ENCODE results near the gene ZC3H7B. TPM values are rescaled to one million over a fixed set of nuclear protein-coding genes. Genes with fewer than 3 reads are reported as not detected.
A peak's percentile ranks its signal among the peaks of the same experiment; 100 is the strongest.
"Not testable (repeated sequence)": the region's sequence is repeated elsewhere in the genome, so short reads cannot be mapped to it uniquely, and the experiment has no call there.

ZC3H7B gene, protein sequence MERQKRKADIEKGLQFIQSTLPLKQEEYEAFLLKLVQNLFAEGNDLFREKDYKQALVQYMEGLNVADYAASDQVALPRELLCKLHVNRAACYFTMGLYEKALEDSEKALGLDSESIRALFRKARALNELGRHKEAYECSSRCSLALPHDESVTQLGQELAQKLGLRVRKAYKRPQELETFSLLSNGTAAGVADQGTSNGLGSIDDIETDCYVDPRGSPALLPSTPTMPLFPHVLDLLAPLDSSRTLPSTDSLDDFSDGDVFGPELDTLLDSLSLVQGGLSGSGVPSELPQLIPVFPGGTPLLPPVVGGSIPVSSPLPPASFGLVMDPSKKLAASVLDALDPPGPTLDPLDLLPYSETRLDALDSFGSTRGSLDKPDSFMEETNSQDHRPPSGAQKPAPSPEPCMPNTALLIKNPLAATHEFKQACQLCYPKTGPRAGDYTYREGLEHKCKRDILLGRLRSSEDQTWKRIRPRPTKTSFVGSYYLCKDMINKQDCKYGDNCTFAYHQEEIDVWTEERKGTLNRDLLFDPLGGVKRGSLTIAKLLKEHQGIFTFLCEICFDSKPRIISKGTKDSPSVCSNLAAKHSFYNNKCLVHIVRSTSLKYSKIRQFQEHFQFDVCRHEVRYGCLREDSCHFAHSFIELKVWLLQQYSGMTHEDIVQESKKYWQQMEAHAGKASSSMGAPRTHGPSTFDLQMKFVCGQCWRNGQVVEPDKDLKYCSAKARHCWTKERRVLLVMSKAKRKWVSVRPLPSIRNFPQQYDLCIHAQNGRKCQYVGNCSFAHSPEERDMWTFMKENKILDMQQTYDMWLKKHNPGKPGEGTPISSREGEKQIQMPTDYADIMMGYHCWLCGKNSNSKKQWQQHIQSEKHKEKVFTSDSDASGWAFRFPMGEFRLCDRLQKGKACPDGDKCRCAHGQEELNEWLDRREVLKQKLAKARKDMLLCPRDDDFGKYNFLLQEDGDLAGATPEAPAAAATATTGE
- 97.4 and 125 TPM in 2 replicates for total RNA-seq

- DNase-seq (ENCODE audit: extremely low read depth, low read depth, low spot score), result no peak
These were observed at the start of gene ZC3H7B for GRCh38 chr22:41301085-41302020. Gene ZC3H7B (plus strand): TSS chr22:41301525. CDS start chr22:41320661, 19,136 bp downstream.

GRCh38 chr22:41252365-41252764 lies 49.0 kb upstream of the ZC3H7B start:
- no peak for DNase-seq (ENCODE audit: extremely low read depth, low read depth, low spot score)

DNA sequence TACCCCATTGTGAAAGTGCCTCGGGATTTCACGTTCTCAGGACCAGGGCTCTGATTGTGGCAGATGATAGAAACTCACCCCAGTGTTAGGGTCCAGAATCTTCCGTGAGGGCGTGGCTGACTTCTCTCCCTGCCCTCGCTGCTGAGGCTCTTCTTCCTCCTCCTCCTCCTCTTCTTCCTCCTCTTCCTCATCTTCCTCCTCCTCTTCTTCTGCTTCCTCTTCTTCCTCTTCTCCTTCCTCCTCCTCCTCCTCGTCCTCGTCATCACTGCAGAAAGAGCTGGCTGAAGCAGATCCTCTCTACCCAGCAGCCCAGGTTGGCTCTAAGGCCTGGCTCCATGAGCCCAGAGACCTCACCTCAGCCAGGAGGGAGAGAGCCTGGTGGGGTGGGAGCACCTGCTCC lies 47.1 kb upstream of the ZC3H7B start:
- DNase-seq (ENCODE audit: extremely low read depth, low read depth, low spot score), result no peak

- peak; percentile 25 for DNase-seq (ENCODE audit: extremely low read depth, low read depth, low spot score)
These were observed 44.8 kb upstream of the ZC3H7B start for GRCh38 chr22:41256254-41257253.

DNA sequence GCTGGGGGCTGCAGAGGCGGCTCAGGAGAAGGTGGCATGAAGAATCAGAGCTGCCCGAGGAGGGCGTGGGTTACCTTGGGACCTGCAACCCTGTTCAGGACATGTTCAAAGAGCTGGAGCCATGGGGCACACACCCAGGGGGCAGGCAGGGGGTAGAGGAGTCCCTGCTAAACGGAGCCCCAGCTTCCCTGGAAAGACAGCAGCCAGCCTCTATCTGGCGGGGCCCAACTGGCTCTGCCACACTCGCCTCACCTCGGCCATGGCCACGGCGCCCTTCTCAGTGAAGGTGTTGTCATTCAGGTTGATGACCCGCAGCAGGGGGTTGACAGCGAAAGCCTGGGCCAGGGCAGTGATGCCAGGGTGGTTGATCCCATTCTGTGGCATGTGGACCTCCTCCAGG lies 43.6 kb upstream of the ZC3H7B start:
- no peak for DNase-seq (ENCODE audit: extremely low read depth, low read depth, low spot score)

GRCh38 chr22:41259756-41260155 lies 41.6 kb upstream of the ZC3H7B start:
- DNase-seq (ENCODE audit: extremely low read depth, low read depth, low spot score), result not testable (repeated sequence)

- no peak for DNase-seq (ENCODE audit: extremely low read depth, low read depth, low spot score)
These were observed 40.5 kb upstream of the ZC3H7B start for GRCh38 chr22:41260871-41261270.

- DNase-seq (ENCODE audit: extremely low read depth, low read depth, low spot score), result no peak
These were observed 39.6 kb upstream of the ZC3H7B start for GRCh38 chr22:41261541-41262249.

DNA sequence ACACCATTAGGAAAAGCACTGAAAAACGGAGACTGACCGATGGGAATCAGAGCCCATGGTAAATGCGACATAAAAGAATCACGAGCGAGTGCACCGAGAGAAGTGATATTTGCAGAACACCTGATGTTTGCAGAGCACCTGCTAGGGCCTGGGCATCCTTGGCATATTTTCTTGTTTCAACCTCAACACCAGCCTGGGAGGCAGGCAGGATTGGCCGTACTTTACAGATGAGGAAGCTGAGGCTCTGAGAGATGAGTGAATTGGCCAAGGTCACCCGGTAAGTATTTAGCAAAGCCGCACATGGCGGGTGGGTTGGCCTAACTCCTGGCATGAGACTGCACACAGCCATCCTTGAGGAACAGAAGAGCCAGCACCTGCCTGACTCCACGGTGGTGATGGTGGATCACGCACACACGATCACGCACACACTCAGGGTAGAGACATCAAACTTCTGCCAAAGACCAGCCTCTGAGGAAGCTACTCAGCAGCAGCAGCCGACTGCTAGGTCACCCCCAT lies 39.0 kb upstream of the ZC3H7B start:
- no peak for DNase-seq (ENCODE audit: extremely low read depth, low read depth, low spot score)

GRCh38 chr22:41263704-41264103 lies 37.6 kb upstream of the ZC3H7B start:
- DNase-seq (ENCODE audit: extremely low read depth, low read depth, low spot score), result no peak

GRCh38 chr22:41264408-41264941 lies 36.9 kb upstream of the ZC3H7B start:
- no peak for DNase-seq (ENCODE audit: extremely low read depth, low read depth, low spot score)

- DNase-seq (ENCODE audit: extremely low read depth, low read depth, low spot score), result no peak
These were observed 33.4 kb upstream of the ZC3H7B start for GRCh38 chr22:41267958-41268357.

- DNase-seq (ENCODE audit: extremely low read depth, low read depth, low spot score), result no peak
These were observed 29.5 kb upstream of the ZC3H7B start for GRCh38 chr22:41271787-41272186.

DNA sequence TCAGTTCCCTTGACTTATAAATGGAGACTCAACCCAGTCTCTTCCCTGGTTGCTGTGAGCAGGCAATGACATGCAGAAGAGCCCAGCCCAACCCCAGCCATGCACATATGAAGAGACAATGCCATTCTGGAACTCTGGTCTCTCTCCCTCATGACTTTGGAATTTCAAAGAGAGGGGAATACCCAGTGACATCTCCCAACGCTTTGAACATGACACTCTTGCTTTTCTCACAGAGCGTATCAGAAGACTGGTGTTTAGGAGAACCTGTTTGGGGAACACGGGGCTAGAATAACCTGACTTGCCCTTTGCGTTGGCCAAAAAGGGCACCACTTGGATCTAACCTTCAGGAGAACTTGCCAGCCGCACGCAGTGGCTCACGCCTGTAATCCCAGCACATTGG lies 28.2 kb upstream of the ZC3H7B start:
- no peak for DNase-seq (ENCODE audit: extremely low read depth, low read depth, low spot score)

DNA sequence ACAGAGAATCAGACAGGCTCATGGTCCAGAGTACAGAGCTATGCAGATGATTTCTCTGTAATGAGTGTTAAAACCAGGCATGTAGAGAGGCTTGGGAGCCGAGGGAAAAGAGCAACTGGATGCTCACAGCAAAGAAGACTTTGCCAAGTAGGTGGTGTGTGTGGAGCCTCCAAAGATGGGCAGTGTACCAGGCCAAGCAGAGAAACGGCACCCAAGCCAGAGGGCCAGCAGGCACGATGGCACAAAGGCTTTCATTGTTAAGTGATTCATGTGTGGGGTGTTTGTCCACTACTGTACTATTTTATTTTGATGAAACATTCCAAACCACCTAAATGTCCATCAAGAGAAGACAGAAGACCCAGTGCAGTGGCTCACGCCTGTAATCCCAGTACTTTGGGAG lies 26.5 kb upstream of the ZC3H7B start:
- DNase-seq (ENCODE audit: extremely low read depth, low read depth, low spot score), result no peak

DNA sequence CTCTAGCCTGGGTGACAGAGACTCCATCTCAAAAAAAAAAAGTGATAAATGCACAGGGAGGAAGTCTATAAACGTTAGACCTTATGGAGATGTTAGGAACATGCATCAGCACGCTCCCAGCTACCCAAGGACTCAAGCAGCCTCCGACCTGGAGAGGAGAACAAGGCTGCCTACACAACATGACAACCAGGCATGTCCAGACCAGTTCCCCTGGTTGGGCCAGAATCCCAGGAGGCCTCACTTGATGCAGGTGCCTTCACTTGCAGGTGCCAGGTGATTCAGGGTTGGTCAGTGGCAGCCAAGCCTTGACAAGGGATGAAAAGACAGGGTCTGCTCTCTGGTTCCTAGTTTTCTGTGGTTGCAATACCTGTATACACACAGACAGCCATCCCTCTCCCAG lies 21.3 kb upstream of the ZC3H7B start:
- no peak for DNase-seq (ENCODE audit: extremely low read depth, low read depth, low spot score)

DNA sequence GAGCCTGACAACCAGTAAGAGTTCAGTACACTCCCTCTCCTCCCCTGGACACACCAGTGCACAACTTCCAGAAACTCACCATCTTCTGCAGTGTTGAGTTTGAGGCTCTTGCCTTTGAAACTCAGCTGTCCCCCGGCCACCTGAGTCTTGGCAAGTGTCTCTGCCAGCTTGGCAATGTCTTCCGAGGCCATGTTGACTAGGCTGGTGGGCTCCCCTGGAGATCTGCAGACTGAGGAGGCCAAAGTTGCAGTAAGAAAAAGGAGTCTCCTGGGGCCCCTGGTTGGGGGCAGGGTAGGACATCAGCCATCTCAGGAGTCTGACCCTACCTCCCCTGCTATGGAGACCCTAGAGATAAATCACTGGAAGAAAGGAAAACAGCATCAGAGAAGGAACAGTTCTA lies 20.5 kb upstream of the ZC3H7B start:
- DNase-seq (ENCODE audit: extremely low read depth, low read depth, low spot score), result no peak

GRCh38 chr22:41284465-41284864 lies 16.9 kb upstream of the ZC3H7B start:
- no peak for DNase-seq (ENCODE audit: extremely low read depth, low read depth, low spot score)

Measured in glomerular endothelial cell (primary cell).